ENCODE measurements around the gene WDR7.

WDR7 gene

DNA sequence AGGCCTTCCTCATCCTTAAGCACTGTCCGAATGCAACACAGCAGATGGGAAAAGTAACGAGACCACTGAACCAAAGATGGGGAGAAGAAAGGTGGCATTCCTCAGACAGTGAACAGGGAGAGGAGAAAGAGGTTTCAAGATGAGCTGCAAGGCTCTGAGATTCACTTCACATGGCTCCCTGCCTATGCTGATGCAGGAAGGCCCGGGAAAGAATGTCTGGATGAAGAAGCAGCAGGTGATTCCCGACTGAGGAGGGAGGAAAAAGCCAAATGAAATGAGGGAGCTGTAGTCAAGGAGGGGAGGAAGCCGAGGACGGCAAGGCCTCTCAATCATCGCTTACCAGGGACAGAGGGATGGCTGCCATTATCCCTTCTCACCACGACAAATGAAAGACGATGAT is 397.2 kb downstream of the WDR7 start:
- DNase-seq (ENCODE audit: low read depth) = no peak

- DNase-seq (ENCODE audit: low read depth) = no peak
Measured at GRCh38 chr18:57048859-57049258, 397.7 kb downstream of the WDR7 start.

DNA sequence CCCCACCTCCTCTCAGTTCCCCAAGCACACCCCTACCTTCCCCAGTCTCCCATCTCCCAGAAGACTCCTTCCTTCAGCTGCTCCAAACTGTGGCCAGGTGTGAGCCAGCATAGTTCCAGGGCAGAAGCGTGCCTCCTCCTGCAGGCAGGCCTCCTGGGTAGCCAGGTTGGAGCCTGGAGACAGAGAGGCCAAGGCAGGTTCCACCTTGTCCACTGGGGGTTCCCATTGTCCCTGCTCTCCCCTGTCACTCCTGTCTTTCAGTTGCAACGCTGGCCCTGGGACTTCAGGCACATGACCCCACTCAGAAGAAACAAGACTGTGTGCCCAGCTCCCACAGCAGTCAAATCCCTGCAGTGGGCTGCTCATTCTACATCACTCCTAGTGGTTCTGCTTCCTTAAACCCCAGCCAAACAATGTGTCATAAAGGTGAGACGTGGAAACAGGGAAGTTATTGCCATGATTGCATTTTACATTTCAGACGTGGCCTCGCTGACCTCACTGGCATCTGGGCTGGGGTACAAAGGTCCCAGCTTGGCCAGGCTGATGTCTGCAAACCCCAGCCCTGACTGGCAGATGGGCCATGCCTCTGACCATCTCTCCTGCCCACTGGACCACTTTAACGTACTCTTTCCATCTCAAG is 399.3 kb downstream of the WDR7 start:
- DNase-seq (ENCODE audit: low read depth) = no peak

- DNase-seq (ENCODE audit: low read depth) = no peak
Measured at GRCh38 chr18:57051021-57051656, 400.0 kb downstream of the WDR7 start.

DNA sequence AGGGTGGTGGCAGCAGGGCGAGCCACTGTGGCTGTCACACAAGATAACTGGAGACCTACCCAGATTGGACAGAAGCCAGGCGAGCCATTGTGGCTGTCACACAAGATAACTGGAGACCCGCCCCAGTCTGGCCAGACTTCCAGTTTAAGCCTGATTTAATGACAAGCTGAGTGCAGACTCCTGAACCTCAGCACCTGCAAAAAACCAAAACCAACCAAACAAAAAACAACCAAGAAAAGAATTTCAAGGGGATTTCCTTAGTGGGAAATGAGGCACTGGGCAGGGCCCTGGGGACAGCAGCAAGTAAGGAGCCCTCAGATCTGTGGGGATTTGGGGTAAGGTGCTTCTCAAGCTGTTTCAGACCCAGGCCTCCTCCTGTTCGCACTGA is 400.5 kb downstream of the WDR7 start:
- DNase-seq (ENCODE audit: low read depth) = no peak

DNA sequence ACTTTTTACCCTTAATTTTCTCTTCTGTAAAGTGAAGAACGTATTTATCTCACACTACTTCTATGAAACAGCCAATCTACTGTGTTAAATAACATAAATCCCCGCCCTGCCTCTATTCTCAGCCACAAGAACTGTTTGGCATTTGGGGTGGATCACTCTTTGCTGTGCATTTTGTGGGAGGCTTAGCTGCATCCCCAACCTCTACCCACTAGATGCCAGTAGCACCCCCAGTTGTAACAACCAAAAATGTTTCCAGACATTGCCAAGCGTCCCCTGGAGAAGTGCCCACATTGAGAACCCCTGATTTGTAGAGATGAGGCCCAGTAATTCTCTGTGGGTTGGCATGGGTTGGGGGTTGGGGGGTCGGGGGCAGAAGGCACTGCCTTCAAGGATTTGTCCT is 401.0 kb downstream of the WDR7 start:
- DNase-seq (ENCODE audit: low read depth) = no peak

DNA sequence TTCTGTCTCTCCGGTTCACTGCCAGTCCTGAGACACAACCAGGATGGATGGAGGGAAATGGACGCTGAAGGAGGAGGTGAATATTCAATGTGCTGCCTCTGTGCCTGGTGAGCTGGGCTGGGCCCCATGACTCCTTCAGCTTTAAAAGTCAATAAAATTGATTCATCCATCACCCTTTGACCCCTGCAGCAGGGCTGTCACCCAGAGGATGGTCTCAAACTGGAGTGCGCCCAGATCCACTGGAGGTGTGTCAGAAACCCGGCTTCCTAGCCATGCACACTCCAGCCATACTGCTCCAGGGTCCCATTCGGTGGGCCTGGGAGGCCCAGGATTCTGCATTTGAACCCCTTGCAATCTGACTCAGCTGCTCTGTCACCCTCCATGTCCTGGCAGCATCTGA is 401.6 kb downstream of the WDR7 start:
- no peak for DNase-seq (ENCODE audit: low read depth)

DNA sequence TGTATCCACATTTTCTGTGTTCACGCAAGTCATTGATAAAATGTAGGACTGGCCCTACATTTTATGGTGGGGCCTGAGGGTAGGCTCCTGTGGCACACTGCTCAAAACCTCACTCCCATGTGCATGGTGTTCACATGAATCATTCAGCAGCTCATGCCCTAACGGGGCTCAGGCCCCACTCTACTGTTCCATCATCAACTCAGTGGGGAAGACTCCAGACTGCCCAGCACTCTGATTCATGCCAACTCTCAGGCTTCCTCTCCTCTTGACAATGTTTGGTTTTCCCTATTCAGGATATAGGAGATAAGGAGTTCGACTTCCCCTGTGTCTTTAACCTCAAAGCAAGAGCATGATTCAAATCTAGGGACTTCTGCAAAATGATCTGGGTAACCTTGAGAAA is 403.7 kb downstream of the WDR7 start:
- DNase-seq (ENCODE audit: low read depth) = no peak

- no peak for DNase-seq (ENCODE audit: low read depth)
Measured at GRCh38 chr18:57057890-57058289, 406.7 kb downstream of the WDR7 start.

- DNase-seq (ENCODE audit: low read depth) = no peak
Measured at GRCh38 chr18:57058734-57059133, 407.6 kb downstream of the WDR7 start.

GRCh38 chr18:57059366-57059765 is 408.2 kb downstream of the WDR7 start:
- no peak for DNase-seq (ENCODE audit: low read depth)

- DNase-seq (ENCODE audit: low read depth) = no peak
Measured at GRCh38 chr18:57060814-57061213, 409.7 kb downstream of the WDR7 start.

DNA sequence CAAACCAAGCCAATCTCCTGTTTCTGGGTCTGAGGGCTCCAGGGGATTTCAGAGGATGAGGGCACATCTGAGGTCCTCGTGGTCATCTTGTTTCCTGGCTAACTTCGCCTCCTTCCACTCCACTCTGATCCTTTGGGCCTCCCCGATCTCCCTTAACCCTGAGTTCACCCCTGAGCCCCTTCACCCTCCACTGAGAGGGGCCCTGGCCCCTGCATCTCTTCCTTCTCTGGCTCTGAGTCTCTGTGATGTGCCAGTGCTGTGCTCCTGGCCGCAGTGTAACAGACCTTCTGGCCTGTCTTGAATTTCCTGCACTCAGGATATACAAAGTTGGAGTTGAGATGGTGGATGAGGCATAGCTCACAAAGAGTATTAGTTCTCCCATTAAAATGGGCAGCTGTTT is 411.0 kb downstream of the WDR7 start:
- no peak for DNase-seq (ENCODE audit: low read depth)

GRCh38 chr18:57062844-57063243 is 411.7 kb downstream of the WDR7 start:
- no peak for DNase-seq (ENCODE audit: low read depth)

DNA sequence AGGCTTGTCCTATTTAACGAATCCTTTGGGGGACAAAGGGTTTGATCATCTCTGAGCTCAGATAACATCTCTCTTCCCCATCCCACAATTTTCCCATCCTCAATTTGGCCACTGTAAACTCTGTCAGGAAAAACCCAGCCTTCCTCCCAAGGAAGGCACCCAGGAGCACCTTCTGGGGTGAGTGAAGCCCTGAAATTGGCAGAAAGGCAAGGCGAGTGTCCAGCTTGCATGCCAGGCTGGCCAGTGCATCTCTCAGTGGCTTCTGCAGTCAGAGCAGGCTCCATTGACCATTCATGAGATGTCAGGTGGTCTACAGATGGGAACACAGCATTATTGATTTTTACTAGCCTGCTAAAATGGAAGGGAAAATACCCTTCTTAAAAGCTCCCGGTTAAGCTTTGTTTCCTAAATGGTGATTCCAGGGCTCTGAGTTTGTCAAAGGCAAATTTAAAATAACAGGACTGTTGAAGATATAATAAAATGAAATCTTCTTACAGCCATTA is 412.5 kb downstream of the WDR7 start:
- DNase-seq (ENCODE audit: low read depth) = no peak

GRCh38 chr18:57073501-57074187 is 422.5 kb downstream of the WDR7 start:
- no peak for DNase-seq (ENCODE audit: low read depth)

- DNase-seq (ENCODE audit: low read depth) = no peak
Measured at GRCh38 chr18:57075716-57076400, 424.7 kb downstream of the WDR7 start.

GRCh38 chr18:57077005-57077765 is 426.0 kb downstream of the WDR7 start:
- no peak for DNase-seq (ENCODE audit: low read depth)

DNA sequence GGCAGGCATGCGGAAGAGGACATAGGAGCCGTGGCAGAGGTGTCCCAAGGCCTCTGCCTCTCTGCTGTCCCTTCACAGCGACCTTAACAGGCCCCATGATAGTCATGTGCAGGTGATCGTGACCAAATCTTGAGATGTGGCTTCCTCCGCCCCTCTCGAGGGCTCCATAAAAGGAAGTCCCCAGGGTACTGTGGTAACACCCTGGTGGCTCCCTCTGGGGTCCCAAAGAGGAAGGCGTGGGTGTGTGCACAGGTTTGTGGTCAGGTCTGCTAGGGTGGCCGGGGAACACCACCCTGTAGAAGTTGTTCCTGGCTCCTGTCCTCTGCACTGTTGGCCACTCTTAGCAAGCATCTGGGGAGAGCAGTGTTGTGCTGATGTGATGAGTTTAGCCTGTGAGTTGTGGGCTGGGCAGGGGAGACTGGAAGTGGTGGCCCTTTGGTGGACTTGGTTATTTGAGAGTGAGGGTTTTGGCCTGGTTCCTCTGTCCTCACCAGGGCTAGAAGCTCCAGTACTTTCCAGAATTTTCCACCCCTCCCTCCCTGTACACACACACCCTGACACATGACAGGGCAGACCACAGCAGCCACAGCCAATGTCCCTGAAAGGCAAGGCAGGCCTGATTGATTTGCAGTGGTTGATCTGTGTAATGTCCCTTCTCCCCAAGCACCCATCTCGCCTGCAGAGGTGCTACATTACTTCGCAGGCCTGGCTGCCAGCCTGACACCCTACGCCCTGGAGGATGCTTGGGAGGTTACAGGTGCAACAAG is 426.8 kb downstream of the WDR7 start:
- no peak for DNase-seq (ENCODE audit: low read depth)

DNA sequence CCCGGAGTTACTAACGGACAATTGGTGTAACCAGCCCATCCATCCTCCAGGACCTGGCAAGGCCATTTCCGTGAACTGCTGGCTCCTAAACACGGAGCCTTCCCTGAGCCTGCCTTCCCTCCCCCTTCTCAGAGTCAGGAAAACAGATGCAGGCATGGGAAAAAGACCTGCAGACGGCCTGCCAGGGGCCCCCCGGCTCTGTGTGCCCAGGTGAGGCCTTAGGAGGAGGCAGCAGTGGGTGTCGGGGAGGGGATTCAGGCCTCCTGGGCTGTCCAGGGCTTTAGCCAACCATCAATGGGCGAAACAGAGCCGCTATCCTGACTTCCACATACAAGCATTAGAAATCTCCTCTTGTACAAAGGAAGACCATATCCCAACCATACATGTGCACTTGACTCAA is 427.5 kb downstream of the WDR7 start:
- DNase-seq (ENCODE audit: low read depth) = no peak

DNA sequence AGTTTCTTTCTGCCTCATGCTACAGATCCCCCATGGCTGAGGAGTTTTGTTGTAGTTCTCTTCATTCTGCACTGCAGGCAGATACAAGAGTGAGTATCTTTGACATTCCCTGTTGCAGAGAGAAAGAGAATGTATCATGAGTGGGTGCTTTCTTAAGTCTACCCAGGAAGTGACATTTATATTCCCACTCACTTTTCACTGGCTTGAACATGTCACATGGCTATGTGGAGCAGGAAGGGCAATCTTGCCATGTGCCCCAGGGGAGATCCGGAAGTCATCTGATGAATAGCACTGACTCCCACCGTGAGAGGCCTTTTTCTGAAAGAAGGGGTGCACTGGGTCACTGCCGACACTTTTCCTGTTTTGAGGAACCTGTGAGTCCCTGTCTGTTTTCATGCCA is 429.3 kb downstream of the WDR7 start:
- DNase-seq (ENCODE audit: low read depth) = no peak

All from stimulated activated CD8-positive, alpha-beta memory T cell treated with anti-CD3 and anti-CD28 coated beads, Interleukin-12 subunit alpha, Interleukin-12 subunit beta, amount 100 ng/mL, for 1 hour (primary cell).